HG03039 (cell line): ENCODE results near the gene MTMR2.
A peak's percentile ranks its signal among the peaks of the same experiment; 100 is the strongest.
"Not testable (repeated sequence)": the region's sequence is repeated elsewhere in the genome, so short reads cannot be mapped to it uniquely, and the experiment has no call there.

Experiments used
- ATAC-seq: cut with Tn5 transposase; IDR thresholded peaks from one replicate; pipeline ENCODE4 v1.9.1; 2021; ENCODE audit warnings: mild to moderate bottlenecking, moderate library complexity; ENCODE audit not compliant: unreplicated experiment

MTMR2 gene

DNA sequence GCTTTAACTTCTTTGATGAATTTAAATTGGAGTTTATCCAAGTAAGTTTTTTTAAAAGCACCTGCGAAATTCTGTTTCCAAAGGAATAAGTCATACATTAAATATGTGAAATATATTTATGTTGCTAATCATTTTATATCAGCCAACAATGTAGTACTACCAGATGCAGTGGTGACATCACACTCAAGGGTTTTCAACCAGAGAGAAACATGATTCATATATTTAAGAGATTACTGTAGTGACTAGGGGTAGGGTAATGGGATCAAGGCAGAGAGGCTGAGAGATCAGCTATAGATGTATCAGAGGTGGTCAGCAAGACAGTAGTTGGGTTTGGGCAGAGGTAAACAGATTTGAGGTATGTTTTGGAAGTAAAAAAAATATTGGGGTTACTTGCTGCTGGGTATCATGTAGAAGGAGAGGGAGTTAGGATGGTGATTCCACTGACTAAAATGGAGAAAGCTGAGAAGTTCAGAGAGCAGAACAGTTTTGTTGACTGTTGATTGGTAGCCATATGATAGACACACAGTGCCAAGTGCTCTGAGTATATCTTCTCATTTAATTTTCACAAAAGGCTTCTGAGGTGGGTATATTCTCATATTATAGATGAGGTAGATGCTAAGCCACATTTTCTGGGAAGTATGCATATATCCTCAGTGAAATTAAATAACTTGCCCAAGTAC is 94.2 kb downstream of the MTMR2 start:
- ATAC-seq = no peak

DNA sequence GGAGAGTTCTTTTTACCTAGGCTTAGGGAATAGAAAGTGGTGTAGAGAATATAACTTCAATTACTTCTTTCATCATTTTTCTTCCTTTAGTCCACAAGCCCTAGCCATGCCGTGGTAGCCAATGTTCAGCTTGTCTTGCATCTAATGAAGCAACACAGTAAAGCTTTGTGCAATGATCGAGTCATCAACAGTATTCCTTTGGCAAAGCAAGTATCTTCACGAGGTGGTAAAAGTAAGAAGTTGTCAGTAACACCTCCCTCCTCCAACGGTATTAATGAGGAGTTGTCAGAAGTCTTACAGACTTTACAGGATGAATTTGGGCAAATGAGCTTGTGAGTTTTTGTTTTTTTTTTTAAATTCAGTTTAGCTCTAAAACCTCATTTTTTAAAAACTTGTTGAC is 96.2 kb downstream of the MTMR2 start:
- ATAC-seq = no peak

DNA sequence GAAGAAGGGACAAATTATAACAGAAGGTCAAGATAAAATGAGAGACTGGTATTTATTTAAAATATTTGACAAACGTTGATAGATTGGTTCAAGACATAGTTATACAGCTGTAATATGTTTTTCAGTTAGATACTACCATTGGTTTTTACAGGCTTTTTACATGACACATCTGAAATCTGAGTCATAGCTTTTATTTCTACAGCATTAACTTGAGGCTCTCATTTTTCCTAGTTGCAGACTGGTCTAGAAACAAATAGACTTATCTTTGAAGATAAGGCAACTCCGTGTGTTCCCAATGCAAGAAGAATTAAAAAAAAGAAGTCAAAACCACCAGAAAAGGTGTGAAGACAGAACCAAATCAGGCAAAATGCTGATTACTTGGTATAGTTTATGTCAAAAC is 102.3 kb downstream of the MTMR2 start:
- ATAC-seq = no peak

DNA sequence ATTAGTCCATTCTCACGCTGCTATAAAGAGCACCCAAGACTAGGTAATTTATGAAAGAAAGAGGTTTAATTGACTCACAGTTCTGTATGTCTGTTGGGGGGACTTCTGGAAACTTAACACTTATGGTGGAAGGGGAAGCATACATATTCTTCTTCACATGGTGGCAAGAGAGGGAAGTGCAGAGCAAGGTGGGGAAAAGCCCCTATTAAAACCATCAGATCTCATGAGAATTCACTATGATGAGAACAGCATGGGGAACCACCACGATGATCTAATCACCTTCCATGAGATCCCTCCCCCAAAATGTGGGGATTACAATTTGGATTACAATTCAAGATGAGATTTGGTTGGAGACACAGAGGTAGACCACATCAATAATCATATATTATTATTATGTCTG is 107.9 kb downstream of the MTMR2 start:
- no peak for ATAC-seq

DNA sequence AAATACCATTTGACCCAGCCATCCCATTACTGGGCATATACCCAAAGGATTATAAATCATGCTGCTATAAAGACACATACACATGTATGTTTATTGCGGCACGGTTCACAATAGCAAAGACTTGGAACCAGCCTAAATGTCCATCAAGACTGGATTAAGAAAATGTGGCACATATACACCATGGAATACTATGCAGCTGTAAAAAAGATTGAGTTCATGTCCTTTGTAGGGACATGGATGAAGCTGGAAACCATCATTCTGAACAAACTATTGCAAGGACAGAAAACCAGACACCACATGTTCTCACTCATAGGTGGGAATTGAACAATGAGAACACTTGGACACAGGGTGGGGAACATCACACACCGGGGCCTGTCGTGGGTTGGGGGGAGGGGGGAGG is 112.9 kb downstream of the MTMR2 start:
- not testable (repeated sequence) for ATAC-seq

DNA sequence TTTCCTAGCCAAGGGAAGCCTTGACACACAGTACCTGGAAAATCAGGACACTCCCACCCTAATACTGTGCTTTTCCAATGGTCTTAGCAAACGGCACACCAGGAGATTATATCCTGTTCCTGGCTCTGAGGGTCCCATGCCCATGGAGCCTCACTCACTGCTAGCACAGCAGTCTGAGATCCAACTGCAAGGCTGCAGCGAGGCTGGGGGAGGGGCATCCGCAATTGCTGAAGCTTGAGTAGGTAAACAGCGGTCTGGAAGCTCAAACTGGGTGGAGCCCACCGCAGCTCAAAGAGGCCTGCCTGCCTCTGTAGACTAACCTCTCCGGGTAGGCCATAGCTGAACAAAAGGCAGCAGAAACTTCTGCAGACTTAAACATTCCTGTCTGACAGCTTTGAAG is 117.4 kb downstream of the MTMR2 start:
- ATAC-seq = not testable (repeated sequence)

DNA sequence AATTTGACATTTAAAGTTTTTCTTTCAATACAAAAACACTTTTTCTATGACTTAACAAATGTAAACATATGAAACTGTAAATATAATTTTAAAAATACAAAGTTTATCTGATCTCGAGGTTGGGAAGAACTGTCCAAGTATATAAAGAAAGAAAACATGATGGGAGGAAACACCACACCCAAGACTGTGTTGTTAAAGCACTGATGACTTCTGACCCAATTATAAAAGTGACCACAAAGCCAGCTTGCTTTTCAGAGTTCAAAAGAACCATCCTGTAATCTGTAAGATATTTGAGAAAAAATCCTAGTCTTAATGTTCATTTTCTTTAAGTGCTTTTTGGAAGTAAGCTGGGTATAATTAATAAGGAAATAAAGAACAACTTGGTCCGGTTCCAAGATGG is 118.0 kb downstream of the MTMR2 start:
- no peak for ATAC-seq

DNA sequence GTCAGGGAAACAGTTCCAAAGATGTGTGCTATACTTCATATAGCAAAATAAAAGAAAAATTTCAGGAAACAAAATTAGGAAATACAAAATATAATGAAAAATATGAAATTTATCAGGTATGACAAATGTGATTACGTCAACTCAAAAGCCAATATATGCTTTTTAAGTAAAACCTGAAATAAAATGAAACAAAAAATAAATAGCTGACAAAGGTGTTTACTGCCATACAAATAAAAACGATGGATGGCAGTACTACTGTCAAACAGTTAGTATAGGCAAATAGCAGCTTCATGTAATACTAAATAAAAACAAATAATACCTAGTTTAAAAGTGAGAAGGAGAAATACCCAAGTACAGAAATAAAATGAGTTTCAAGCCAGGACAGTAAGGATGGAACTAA is 119.9 kb downstream of the MTMR2 start:
- ATAC-seq = no peak

DNA sequence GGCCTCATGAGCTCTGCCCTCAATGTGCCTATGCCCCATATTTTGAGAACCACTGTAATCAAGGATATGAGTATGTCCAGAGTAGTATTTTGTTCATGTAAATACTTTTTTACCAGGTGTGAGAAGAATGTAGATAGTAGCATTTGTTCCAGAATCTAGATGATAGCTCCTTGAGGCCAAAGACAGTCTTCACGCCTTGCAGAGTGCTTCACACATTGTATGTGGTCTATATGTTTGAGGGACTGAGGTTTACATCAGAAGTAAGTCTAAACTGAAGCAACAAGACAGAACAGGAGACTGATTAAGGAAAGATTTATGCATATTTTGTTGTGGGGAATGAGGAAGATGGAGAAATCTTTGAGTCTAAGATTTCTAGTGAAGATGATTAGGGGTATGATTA is 121.1 kb downstream of the MTMR2 start:
- ATAC-seq = no peak

DNA sequence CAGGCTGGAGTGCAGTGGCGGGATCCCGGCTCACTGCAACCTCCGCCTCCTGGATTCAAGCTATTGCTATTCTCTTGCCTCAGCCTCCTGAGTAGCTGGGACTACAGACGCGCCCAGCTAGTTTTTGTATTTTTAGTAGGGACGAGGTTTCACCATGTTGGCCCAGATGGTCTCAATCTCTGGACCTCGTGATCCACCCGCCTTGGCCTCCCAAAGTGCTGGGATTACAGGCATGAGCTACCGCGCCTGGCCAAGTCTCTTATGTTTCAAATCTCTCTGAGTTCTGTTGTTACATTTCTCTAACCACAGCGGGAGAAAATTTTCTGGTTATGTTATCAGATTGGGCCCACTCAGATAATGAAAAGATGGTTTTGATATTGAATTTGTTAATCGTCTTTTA is 123.5 kb downstream of the MTMR2 start:
- ATAC-seq = no peak

DNA sequence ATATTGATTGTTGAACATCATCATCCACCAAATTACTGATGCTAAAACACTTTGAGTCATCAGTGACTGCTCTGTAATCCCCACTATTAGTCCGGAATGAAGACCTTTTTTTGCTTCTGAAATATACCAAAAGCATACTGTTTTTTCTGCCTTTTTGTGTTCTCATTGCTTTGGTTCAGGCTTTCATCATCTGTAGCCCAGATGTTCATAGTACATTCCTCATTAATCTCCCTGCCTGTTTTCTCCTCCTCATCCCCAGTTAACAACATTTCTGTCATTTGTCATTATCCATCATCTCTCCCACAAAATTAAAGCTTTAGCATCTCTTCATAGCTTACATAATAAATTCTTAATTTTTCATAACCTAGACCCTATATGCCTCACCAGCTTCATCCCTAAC is 124.4 kb downstream of the MTMR2 start:
- ATAC-seq = no peak

DNA sequence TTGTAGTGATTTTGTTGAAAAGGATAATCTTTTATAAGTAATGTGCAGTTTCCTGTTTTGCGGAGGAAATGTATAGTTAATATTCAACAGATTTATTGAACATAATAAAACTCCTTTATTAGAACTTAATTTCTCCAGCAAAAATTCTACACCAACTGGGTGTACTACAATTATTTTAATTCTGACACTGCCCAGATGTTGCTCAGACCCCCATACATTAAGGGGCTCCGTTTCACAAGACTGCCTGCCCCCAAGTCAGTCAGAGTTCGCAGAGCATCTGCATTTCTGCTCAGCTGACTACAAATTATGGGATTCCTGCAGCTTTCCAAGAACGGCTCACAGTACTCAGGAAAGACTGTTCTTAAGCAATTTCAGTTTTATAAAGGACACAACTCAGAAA is 127.4 kb downstream of the MTMR2 start:
- ATAC-seq = no peak

DNA sequence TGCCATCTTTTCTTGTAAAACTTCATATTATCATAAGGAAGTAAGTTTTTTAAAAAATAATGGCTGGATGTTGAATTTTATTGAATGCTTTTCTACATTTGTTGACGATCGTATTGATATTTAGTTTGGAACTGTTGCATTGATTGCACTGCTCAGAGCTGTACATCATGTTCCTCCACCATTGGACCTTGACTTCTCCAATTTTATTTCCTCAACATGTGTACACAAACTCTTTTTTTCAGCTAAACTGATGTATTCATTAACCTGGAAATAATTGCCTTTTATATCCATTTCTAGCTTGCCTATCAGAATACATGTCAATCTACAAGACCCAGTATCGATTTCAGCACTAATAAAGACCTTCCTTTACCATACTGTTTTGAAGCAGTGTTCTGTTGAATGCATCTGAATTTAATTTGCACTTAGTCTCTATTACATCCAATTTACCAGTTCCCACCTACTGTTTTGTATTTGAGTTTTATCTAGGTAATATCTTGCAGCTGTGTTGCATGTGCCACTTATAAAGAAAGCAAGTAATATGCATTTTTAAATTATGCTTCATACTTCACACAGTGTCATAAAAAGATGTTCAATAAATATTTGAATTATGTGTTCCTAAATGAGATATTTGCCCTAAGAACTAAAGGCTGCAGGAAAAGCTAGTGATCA is 128.1 kb downstream of the MTMR2 start:
- no peak for ATAC-seq

DNA sequence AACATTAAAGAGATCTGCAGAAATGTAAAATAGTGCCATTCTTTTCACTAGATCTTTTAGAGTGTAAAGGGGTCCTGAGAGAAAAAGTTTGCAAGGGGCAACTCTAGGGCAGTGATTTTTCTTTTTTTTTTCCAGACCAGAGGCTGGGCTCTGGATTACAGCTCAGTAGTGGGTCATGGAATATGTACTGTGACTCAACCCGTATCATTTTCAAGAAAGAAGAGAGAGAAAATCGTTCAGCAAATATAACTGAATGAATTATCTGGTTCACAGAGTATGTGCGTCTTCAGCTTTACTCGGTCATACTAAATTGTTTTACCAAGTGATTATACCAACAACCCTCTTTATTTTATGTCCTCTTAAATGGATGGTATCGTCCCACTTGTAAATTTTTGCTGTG is 129.8 kb downstream of the MTMR2 start:
- ATAC-seq = no peak

DNA sequence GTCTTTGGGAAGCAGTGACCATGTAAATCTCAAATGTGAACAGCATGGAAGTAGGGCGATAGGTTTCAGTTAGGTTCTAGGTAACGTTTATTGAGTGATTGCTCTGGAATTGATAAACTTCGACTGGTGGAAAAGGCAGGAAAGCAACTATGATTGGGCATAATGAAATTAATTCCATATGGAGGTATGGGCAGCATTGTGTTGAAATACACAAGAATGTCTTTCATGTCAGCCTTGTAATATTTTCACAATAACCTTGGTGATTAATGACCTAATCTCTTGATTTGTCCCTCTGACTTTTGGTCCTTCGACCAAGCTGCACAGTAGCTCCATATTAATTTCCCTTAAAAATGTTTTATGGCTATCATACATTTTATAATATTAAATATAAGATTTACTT is 130.8 kb downstream of the MTMR2 start:
- ATAC-seq = no peak

DNA sequence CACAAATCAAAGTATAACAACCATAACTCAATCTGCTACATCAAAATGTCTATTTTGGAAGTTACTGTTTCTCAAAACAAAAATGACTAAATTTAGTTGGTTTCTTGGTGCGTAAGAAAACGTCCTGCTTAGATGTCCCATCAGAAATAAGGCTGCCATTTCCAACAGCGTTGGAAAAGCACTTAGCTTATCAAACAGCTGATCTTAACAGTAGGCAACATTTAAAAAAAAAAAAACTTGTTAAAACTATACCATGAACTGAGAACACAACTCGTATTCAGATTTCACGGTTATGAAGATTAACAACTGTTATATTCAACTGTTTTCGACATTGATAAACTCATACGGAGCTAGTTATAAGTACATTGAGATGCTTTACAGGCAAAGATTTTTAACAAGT is 131.2 kb downstream of the MTMR2 start:
- ATAC-seq = no peak

DNA sequence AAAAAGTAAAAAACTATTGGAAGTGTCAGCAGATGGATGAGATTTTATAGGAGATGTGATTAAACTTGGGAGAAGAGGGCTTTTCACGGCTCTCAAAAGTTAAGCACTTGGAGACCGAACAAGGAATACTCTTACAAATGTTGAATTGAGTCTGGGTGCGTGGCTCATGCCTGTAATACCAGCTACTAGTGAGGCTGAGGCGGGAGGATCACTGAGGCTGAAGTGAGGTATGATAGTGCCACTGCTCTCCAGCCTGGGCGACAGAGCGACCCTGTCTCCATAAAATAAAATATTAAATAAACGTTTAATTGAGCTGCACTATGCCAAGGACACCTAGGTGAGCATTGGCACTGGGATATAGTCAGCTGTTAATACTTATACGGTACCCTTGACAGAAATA is 131.7 kb downstream of the MTMR2 start:
- no peak for ATAC-seq

DNA sequence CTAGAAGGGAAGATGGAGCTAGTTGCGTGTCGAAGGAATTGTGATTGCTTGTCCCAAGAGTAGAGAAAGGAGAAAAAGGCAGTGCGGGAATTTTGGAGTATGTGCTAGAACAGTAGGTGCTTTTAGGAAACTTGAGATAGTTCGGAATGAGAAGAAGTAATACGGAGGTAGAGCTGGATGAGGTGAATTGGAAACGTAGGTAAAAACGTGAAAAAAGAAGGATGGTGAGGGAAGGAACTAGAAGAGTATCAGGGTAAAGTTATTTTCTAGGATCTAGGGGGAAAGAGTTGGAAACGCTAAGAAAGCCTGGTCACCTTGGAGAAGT is 132.2 kb downstream of the MTMR2 start:
- ATAC-seq = no peak

DNA sequence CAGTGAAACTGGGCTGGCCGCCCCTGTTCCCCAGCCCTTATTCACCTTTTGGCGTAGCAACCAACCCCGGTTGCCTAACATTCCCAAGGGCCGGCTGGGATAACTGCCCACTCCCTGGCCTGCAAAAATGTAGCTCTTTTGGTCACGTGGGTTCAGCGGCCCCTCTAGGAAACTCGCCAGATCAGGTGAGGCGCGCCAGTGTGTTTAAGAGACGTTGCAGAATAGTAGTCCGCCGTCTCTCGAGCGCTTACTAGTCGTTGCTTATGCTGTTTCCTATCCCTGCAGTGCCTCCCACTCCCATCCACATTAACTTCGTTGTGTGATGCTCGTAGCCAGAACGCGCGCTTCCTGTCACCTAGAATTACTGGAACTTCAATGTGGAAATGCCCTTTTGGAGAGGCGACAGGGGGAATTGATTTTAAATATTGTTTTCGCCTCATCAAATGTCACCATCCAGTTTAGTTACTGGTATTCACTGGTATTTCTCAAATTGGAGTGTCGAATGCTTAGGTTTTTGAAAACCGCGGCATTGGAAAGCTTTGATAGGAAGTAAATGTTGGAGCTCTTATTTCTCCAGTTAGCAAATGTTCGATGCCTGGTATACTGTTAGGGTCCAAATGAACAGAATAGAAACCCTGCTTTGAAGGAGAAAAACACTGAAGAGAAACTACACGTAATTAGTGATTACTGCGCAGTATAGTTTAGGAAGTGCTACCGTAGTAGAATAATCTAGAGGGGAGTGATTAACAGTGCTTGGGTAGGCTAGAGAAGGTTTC is 132.8 kb downstream of the MTMR2 start:
- ATAC-seq = no peak

DNA sequence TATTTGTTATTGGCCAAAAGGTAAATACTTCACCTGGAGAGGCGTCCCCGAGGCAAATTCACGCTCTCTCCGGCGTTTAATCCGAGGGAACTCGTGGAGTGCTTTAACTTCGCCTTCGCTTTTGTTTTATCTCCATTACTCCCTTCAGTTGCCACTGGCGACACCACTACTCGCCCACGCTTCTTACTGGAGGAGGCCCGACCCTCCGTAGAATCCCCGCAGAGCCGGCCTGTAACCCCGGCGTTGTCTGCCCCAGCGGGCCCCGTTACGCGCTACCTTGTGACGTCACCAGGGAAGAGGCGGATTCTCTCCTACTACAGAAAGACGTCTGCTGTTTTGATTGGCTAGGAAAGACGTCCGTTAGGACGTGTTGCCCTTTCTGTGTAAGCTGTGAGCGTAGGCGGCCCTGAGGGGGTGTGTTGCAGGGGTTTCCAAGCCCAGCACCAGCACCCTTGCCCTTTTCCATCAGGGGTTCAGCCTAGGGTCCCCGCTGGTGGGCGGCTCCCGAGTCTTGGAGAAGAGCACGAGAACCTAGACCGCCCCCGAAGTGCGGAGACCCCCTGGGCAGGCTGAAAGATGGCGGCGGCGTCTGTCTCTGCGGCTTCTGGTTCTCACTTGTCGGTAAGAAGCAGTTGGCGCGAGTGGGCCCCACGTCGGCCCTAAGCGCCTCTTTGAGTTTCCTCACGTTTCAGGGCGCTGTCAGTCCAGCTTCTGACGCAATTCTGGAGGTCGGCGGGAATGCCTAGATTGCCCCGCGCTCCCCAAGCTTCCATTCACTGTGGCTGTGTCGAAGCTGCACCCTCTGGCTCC is 133.6 kb downstream of the MTMR2 start, which contains the start of gene CEP57:
CEP57 (plus strand) TSS at position 376 of the 810 bp plus-strand sequence; CDS start at position 577, 201 bp downstream.
- ATAC-seq = peak; percentile 56

DNA sequence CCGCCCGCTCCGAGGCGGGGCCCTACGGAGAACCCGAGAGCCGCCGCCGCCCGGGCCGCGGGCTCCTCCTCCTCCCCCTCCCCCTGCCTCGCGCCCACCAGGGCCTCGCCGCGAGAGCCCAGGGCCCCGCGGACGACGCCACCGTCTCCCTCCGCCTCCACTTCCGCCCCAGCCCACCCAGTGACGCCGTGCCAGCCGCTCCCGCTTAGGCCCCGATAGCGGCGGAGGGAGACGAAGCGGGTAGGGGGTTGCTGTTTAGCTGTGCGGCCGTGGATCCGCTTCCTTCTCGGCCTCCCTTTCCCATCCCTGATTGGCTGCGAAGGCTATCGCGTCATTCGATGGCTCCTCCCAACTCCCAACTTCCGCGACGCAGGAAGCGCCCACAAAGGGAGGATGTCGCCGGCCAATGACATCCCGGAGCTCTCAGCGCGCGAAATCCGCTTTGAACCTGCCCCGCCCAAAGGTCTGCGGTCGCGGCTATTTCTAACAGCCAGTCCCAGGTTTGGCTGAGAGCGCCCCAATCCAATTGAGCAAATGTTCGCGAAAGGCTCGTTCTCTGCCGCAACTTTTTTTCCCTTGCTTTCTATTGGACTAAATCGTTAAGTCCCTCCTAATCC is 134.3 kb downstream of the MTMR2 start, which contains the start of gene FAM76B:
FAM76B (minus strand) TSS at position 277 of the 617 bp plus-strand sequence. CDS start 304 bp downstream, outside the sequence.
- peak; percentile 77 for ATAC-seq
